HEK293 (cell line): ENCODE measurements around the gene GALNT2.

Source experiments
- CTCF ChIA-PET: fragments of 350-600 bp; formaldehyde crosslinking; extraction: SDS; loops from one replicate; lab custom pipeline; 2021; ENCODE audit warnings: antibody characterized with exemption; lab: Yijun Ruan, JAX
- POLR2A ChIA-PET: fragments of 300-600 bp; formaldehyde crosslinking; extraction: SDS; loops from one replicate; lab custom pipeline; 2020; ENCODE audit warnings: antibody characterized with exemption, inconsistent platforms; lab: Yijun Ruan, JAX
- H3K27ac ChIP-seq: fragments of 200-500 bp; sonication (Bioruptor generic); 2 replicates; pipeline ENCODE4 v1.5.1; 2014; ENCODE audit warnings: low read depth, low read length, control low read depth, inconsistent platforms; ENCODE audit errors: extremely low read depth
- H3K36me3 ChIP-seq, 2 experiments: fragments of 200-500 bp in 1 of 2; sonication (Bioruptor generic) in 1 of 2; 1 replicate in 1 of 2; 2 replicates in 1 of 2; pipeline ENCODE4 v1.5.1; 2014 to 2017; ENCODE audit warnings: inconsistent platforms in 2 of 2, low read length in 2 of 2; ENCODE audit not compliant: control insufficient read depth in 2 of 2, insufficient read depth in 1 of 2
- H3K4me1 ChIP-seq: fragments of 200-500 bp; sonication (Bioruptor generic); 2 replicates; pipeline ENCODE4 v1.5.1; 2014; ENCODE audit warnings: mild to moderate bottlenecking, low read length, inconsistent platforms; ENCODE audit not compliant: control insufficient read depth, insufficient read depth
- H3K4me3 ChIP-seq: 2 replicates; pipeline ENCODE4 v1.5.1; 2011; ENCODE audit warnings: low read depth, mild to moderate bottlenecking, control low read depth, low read length, moderate library complexity
- H3K9me3 ChIP-seq: fragments of 200-500 bp; sonication (Bioruptor generic); 2 replicates; pipeline ENCODE4 v1.5.1; 2014; ENCODE audit warnings: low read depth, low read length, inconsistent platforms; ENCODE audit not compliant: control insufficient read depth, insufficient read depth
- ATF2 ChIP-seq: fragments of 450-650 bp; formaldehyde crosslinking; IDR thresholded peaks from 2 replicates; pipeline ENCODE4 v1.5.1; 2016; ENCODE audit warnings: missing biosample characterization, missing genetic modification characterization, low read depth
- GLI4 ChIP-seq: fragments of 450-650 bp; formaldehyde crosslinking; IDR thresholded peaks from 2 replicates; pipeline ENCODE4 v1.5.1; 2016; ENCODE audit warnings: missing biosample characterization, missing genetic modification characterization
- MZF1 ChIP-seq: fragments of 450-650 bp; formaldehyde crosslinking; IDR thresholded peaks from 2 replicates; pipeline ENCODE4 v1.5.1; 2017; ENCODE audit warnings: missing biosample characterization, missing genetic modification characterization, borderline replicate concordance
- PRDM2 ChIP-seq: fragments of 450-650 bp; formaldehyde crosslinking; IDR thresholded peaks from 2 replicates; pipeline ENCODE4 v1.5.1; 2016; ENCODE audit warnings: missing biosample characterization, missing genetic modification characterization, borderline replicate concordance
- RBAK ChIP-seq: fragments of 450-650 bp; formaldehyde crosslinking; IDR thresholded peaks from 2 replicates; pipeline ENCODE4 v1.5.1; 2016; ENCODE audit warnings: missing biosample characterization, missing genetic modification characterization
- REPIN1 ChIP-seq: fragments of 450-650 bp; formaldehyde crosslinking; IDR thresholded peaks from 2 replicates; pipeline ENCODE4 v1.5.1; 2017; ENCODE audit warnings: missing biosample characterization, missing genetic modification characterization, low read depth
- WT1 ChIP-seq: fragments of 450-650 bp; formaldehyde crosslinking; IDR thresholded peaks from 2 replicates; pipeline ENCODE4 v1.5.1; 2016; ENCODE audit warnings: missing biosample characterization, missing genetic modification characterization
- ZBTB44 ChIP-seq: fragments of 450-650 bp; IDR thresholded peaks from 2 replicates; pipeline ENCODE4 v1.5.1; 2018; ENCODE audit warnings: missing biosample characterization, mild to moderate bottlenecking, missing genetic modification characterization
- ZBTB8A ChIP-seq: fragments of 450-650 bp; formaldehyde crosslinking; IDR thresholded peaks from 2 replicates; pipeline ENCODE4 v1.5.1; 2016; ENCODE audit warnings: missing biosample characterization, missing genetic modification characterization
- ZEB2 ChIP-seq: fragments of 450-650 bp; formaldehyde crosslinking; IDR thresholded peaks from 2 replicates; pipeline ENCODE4 v1.5.1; 2016; ENCODE audit warnings: missing biosample characterization, missing genetic modification characterization
- ZFP37 ChIP-seq: fragments of 450-650 bp; formaldehyde crosslinking; IDR thresholded peaks from 2 replicates; pipeline ENCODE4 v1.5.1; 2016; ENCODE audit warnings: missing biosample characterization, missing genetic modification characterization
- ZNF148 ChIP-seq: fragments of 450-650 bp; formaldehyde crosslinking; IDR thresholded peaks from 2 replicates; pipeline ENCODE4 v1.5.0; 2017; ENCODE audit warnings: missing biosample characterization, missing genetic modification characterization, borderline replicate concordance
- ZNF19 ChIP-seq: fragments of 450-650 bp; formaldehyde crosslinking; IDR thresholded peaks from 2 replicates; pipeline ENCODE4; 2016; ENCODE audit warnings: missing biosample characterization, missing genetic modification characterization, low read depth
- ZNF292 ChIP-seq: fragments of 450-650 bp; formaldehyde crosslinking; IDR thresholded peaks from 2 replicates; pipeline ENCODE4 v1.5.1; 2016; ENCODE audit warnings: low read depth, missing biosample characterization, missing genetic modification characterization, borderline replicate concordance
- ZNF350 ChIP-seq: fragments of 450-650 bp; formaldehyde crosslinking; IDR thresholded peaks from 2 replicates; pipeline ENCODE4 v1.5.0; 2017; ENCODE audit warnings: missing biosample characterization, mild to moderate bottlenecking, missing genetic modification characterization
- ZNF529 ChIP-seq: fragments of 450-650 bp; formaldehyde crosslinking; IDR thresholded peaks from 2 replicates; pipeline ENCODE4 v1.5.1; 2017; ENCODE audit warnings: missing genetic modification characterization, missing biosample characterization; ENCODE audit not compliant: insufficient replicate concordance
- ZNF580 ChIP-seq: fragments of 450-650 bp; formaldehyde crosslinking; IDR thresholded peaks from 2 replicates; pipeline ENCODE4 v1.5.1; 2016; ENCODE audit warnings: missing biosample characterization, missing genetic modification characterization
- ZNF600 ChIP-seq: fragments of 450-650 bp; formaldehyde crosslinking; IDR thresholded peaks from 2 replicates; pipeline ENCODE4 v1.5.1; 2016; ENCODE audit warnings: missing biosample characterization, missing genetic modification characterization
- ZNF623 ChIP-seq: fragments of 450-650 bp; formaldehyde crosslinking; IDR thresholded peaks from 2 replicates; pipeline ENCODE4 v1.5.1; 2016; ENCODE audit warnings: missing biosample characterization, missing genetic modification characterization
- ZNF747 ChIP-seq: fragments of 450-650 bp; formaldehyde crosslinking; IDR thresholded peaks from 2 replicates; pipeline ENCODE4 v1.5.1; 2016; ENCODE audit warnings: missing biosample characterization, missing genetic modification characterization
- ZNF843 ChIP-seq: fragments of 450-650 bp; formaldehyde crosslinking; IDR thresholded peaks from 2 replicates; pipeline ENCODE4 v1.5.1; 2016; ENCODE audit warnings: missing biosample characterization, missing genetic modification characterization

GALNT2 gene

GRCh38 chr1:230064283-230064682 lies 2.8 kb upstream of the GALNT2 start:
- Histone ChIP-seq H3K9me3 (peaks cover 2% of the 10 kb centered on the region; the same call in 1 of the 2 replicates), H3K4me3 (no peak overlapping the region), H3K36me3 (no peaks in the 10 kb centered on the region), H3K4me1 (peaks cover 13% of the 10 kb centered on the region), H3K27ac (no peak overlapping the region)
- POLR2A ChIA-PET: interaction anchor here (0.6 to 0.7 kb wide), 2 partner anchors 29 to 1633 kb away, joined by 3 to 4 read pairs; no protein-coding TSS in a partner anchor
- no peak for TF ChIP-seq ZNF747 (tag by site-specific recombination)
- no peak for TF ChIP-seq ZNF350 (tag by site-specific recombination)
- no peak for TF ChIP-seq REPIN1 (tag by site-specific recombination)
- TF ChIP-seq MZF1 (tag by site-specific recombination): no peak
- no peak for TF ChIP-seq ZNF623 (tag by site-specific recombination)
- no peak for TF ChIP-seq ZNF292 (tag by site-specific recombination)
- TF ChIP-seq GLI4 (tag by site-specific recombination): no peak
- no peak for TF ChIP-seq ZNF148 (tag by site-specific recombination)
- no peak for TF ChIP-seq ZEB2
- TF ChIP-seq ZBTB44 (tag by site-specific recombination): no peak
- no peak for TF ChIP-seq RBAK
- TF ChIP-seq ZNF580: no peak
- no peak for TF ChIP-seq PRDM2 (tag by site-specific recombination)
- CTCF ChIA-PET: interaction anchor here (0.7 kb wide), 1 partner anchor 134 kb away, joined by 3 read pairs; no protein-coding TSS in a partner anchor

GRCh38 chr1:230065161-230065560 lies 1.9 kb upstream of the GALNT2 start:
- no peak for TF ChIP-seq ATF2 (tag by site-specific recombination)
- no peak for TF ChIP-seq ZNF19
- no peak for TF ChIP-seq WT1 (tag by site-specific recombination)
- TF ChIP-seq ZBTB8A (tag by site-specific recombination): no peak
- no peak for TF ChIP-seq ZNF843 (tag by site-specific recombination)
- no peak for TF ChIP-seq ZFP37 (tag by site-specific recombination)
- no peak for TF ChIP-seq ZNF529 (tag by site-specific recombination)
- no peak for TF ChIP-seq ZNF600 (tag by site-specific recombination)
- H3K9me3 ChIP-seq: peaks cover 2% of the 10 kb centered on the region; the same call in 1 of the 2 replicates
- peaks cover 22% of the 10 kb centered on the region for H3K4me1 ChIP-seq
- ChIA-PET POLR2A (no interaction called here), CTCF (no interaction called here)
- no peak overlapping the region for H3K27ac ChIP-seq
- H3K36me3 ChIP-seq: no peaks in the 10 kb centered on the region
- no peak overlapping the region for H3K4me3 ChIP-seq
